Measurements from ENCODE around the gene ABCD3.
A peak's percentile ranks its signal among the peaks of the same experiment; 100 is the strongest.
"Not testable (repeated sequence)": the region's sequence is repeated elsewhere in the genome, so short reads cannot be mapped to it uniquely, and the experiment has no call there.

The ABCD3 gene

DNA sequence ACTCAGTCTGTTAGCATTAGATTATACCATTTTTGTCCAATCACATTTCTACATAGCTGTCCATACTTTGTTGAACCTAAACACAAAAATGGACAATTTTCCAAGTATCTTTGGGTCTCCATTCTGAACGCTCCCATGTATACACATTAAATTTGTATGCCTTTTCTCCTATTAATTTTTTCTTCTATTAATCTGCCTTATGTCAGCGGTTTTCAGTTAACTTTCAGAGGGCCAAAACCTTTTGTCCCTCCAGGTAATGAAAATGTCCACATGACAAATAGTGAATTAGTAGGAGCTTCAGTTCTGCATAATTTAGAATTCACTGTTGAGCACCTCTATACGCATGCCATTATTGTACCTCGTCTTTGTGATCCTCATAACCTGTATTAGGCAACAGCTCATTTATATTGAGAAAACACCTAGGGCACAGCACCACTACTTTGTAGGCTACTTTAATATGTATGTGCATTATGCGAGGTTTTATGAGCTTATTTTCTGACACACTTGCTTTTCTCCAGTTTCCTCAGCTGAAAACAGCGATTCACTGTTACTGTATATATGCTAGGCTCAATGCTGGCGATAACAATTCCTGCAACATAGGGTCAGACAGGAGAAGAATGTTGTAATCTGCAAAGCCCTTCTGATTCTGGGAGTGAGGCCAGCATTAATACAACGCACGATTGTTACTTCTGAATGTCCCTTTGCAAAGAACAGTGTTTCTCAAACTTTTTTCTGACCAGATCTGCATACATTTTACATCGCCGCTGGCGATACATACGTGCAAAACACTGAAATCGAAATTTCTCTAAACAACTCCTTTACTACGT lies 1.1 kb upstream of the ABCD3 start:
- peak; percentile 13 for DNase-seq

DNA sequence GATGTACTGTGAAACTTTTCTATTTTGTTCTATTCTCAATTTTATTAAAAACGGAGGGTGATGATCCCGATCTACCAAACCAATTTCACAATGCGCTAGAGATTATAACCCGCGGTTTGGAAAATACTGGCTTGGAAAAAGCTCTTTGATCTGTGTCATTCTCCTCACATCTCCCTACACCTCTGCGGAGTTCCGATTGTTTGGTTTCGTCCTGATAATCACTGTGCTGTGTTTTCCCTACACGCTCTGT lies 536 bp upstream of the ABCD3 start:
- no peak for DNase-seq

GRCh38 chr1:94418664-94419655 lies 771 bp downstream of the ABCD3 start:
- peak; percentile 23 for DNase-seq

DNA sequence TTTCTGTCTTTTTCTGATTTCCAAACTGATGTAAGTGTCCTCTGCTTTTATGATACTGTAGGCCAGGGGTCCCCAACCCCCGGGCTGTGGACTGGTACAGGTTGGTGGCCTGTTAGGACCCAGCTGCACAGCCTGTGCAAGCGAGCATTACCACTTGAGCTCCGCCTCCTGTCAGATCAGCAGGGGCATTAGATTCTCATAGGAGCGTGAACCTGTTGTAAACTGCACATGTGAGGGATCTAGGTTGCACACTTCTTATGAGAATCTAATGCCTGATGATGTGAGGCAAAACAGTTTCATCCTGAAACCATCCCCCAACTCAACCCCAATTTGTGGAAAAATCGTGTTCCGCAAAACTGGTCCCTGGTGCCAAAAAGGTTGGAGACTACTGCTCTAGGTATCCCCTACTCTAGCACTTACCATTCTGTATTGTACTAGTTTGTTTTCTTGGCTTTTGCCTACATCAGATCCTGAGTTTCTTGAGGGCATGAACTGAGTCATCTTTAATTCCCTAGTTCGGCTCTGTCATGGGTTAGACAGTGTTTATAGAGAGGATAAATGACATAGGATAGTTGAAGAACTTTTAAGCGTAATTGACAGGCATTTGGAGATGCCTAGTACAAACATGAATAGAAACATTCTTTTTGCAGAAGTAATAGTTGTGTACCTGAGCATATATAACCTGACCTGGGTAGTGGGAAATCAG lies 4.1 kb downstream of the ABCD3 start:
- no peak for DNase-seq

- DNase-seq: peak; percentile 20
Measured at GRCh38 chr1:94425821-94426484, 7.8 kb downstream of the ABCD3 start.

DNA sequence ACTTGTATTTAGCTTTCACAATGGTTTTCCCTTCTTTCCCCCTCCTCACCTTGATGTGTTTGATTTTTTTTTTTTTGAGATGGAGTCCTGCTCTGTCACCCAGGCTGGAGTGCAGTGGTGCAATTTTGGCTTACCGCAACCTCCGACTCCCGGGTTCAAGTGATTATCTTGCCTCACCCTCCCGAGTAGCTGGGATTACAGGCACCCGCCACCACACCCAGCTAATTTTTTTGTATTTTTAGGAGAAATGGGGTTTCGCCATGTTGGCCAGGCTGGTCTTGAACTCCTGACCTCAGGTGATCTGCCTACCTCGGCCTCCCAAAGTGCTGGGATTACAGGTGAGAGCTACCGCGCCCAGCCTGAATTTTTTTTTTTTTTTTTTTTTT lies 8.3 kb downstream of the ABCD3 start:
- not testable (repeated sequence) for DNase-seq

- DNase-seq: no peak
Measured at GRCh38 chr1:94428441-94428840, 10.3 kb downstream of the ABCD3 start.

- not testable (repeated sequence) for DNase-seq
Measured at GRCh38 chr1:94428927-94429528, 10.8 kb downstream of the ABCD3 start.

DNA sequence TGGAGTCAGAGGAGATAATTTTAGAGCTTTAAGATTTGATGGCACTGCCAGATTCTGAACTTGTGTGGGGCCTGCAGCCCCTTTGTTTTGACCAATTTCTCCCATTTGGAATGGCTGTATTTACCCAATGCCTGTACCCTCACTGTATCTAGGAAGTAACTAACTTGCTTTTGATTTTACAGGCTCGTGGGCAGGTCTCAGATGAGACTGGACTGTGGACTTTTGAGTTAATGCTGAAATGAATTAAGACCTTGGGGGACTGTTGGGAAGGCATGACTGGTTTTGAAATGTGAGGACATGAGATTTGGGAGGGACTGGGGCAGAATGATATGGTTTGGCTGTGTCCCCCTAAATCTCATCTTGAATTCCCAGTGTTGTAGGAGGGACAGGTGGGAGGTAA lies 11.9 kb downstream of the ABCD3 start:
- DNase-seq: not testable (repeated sequence)

- no peak for DNase-seq
Measured at GRCh38 chr1:94433866-94434265, 15.7 kb downstream of the ABCD3 start.

DNA sequence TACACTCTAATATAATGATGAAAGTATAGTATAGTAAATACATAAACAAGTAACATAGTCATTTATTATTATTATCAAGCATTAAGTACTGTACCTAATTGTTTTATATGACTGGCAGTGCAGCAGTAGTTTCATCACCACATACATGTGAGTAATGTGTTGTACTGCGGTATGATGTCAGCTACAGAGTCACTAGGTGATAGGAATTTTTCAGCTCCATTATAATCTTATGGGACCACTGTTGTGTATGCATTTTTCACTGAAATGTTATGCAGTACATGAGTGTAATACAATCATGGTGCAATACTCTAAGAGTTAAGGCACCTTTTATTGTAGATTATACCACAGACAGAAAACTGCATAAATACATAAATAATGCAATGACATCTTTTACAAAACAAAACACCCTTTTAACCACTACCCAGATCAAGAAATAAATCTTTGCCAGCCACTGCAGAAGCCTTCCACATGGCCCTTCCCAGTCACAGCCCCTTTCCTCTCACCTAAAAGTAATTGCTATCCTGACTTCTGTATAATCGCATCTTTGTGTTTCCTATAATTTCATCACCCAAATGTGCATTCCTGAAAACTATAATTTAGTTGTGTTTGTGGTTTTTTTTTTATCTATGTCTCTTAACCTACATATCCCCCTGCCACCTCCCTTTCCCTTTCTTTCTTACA lies 16.3 kb downstream of the ABCD3 start:
- no peak for DNase-seq

- DNase-seq: no peak
Measured at GRCh38 chr1:94438692-94439276, 20.6 kb downstream of the ABCD3 start.

DNA sequence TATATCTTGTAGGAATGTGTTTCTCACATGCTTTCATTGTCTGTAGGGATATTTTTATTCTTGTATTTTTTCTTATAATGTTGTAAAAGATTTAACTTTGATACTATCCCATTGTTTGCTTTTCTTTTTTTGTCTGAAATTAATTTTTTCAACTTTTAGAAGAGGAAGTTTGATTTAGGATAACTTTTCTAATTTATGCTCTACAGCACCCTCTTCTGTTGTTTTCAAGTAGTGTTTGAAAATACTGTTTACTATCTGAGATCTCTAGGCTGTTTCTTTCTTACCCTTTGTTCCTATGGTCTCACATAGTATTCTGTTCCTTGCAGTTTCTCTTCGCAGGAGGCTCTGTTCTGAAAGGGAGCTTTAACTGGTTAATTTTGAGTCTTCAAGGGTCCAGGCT lies 21.9 kb downstream of the ABCD3 start:
- DNase-seq: no peak

GRCh38 chr1:94443067-94443466 lies 24.9 kb downstream of the ABCD3 start:
- DNase-seq: not testable (repeated sequence)

DNA sequence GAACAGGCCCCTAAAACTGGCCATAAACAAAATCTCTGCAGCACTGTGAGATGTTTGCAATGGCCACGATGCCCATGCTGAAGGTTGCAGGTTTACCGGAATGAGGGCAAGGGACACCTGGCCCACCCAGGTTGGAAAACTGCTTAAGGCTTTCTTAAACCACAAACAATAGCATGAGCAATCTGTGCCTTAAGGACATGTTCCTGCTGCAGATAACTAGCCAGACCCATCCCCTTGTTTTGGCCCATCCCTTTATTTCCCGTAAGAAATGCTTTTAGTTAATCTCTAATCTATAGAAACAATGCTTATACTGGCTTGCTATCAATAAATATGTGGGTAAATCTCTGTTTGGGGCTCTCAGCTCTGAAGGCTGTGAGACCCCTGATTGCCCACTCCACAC lies 26.6 kb downstream of the ABCD3 start:
- DNase-seq: not testable (repeated sequence)

DNA sequence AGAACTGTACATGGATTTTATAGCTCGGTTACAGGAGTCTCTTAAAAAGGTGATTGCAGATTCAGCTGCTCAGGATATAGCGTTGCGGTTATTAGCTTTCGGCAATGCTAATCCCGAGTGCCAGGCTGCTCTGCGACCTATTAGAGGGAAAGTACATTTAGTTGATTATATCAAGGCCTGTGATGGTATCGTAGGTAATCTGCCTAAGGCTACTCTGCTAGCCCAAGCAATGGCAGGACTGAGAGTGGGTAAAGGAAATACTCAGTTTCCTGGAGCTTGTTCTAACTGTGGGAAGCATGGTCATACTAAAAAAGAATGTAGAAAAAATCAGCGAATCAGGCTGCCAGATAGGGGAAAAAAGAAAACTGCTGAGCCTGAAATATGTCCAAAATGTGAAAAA lies 27.5 kb downstream of the ABCD3 start:
- DNase-seq: not testable (repeated sequence)

- not testable (repeated sequence) for DNase-seq
Measured at GRCh38 chr1:94446177-94446576, 28.0 kb downstream of the ABCD3 start.

- not testable (repeated sequence) for DNase-seq
Measured at GRCh38 chr1:94448741-94449140, 30.6 kb downstream of the ABCD3 start.

DNA sequence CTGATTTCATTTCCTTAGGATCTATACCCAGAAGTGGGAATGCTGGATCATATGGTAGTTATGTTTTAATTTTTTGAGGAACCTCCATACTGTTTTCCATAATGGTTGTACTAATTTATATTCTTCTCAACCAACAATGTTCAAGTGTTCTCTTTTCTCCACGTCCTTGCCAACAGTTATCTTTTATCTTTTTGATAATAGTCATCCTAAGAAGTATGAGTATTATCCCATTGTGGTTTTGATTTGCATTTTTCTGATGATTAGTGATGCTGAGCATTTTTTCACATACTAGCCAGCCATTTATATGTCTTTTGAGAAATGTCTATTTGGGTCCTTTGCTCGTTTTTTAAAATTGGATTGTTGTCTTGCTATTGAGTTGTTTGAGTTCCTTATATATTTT lies 38.5 kb downstream of the ABCD3 start:
- DNase-seq: no peak

GRCh38 chr1:94462606-94463005 lies 44.4 kb downstream of the ABCD3 start:
- DNase-seq: no peak

DNA sequence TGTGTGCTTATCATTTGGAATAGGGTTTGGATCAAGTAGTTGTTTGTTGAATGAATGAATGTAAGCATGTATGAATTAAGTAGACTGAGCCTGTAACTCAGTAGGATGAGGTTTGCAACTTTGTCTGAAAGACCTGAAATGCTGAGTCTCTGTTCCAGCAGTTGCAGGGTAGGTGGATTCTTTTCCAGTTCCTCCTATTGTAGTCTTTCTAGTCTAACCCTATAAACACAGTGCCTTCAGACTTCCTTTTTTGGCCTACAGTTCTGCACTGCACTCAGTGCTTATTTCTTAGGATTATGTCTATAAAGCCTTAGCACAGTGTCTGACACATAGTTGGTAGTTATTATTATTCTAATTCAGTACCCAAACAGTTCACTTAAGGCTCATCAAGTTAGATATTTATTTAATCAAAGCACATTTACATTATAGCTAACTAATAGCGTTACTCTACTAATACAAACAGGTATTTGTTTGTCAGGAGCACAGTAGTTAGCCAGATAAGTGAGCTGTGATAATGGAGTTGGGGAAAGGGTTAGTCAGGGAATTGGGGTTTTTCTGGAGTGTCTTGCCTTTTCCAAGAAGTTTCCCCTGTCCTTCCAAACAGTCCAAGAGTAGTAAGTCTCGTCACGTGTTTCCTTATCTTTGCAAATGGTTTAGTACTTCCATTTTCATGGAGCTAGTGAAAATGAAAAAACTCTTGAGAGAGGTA lies 45.0 kb downstream of the ABCD3 start:
- DNase-seq: peak; percentile 26

All from suppressor macrophage treated with lipopolysaccharide for 4 hours (primary cell).